DMS79 (cell line): Measurements from ENCODE around the gene GJC2.

Experiments used
- DNase-seq: peaks from one replicate; lab custom pipeline; 2025; lab: John Stamatoyannopoulos, UW

GJC2 gene

GRCh38 chr1:228145463-228146416 lies 4.0 kb upstream of the GJC2 start:
- no peak for DNase-seq

- DNase-seq, result no peak
These were observed 3.1 kb upstream of the GJC2 start for GRCh38 chr1:228146417-228147150.

GRCh38 chr1:228147151-228147693 lies 2.5 kb upstream of the GJC2 start:
- no peak for DNase-seq

GRCh38 chr1:228147768-228148167 lies 2.0 kb upstream of the GJC2 start:
- no peak for DNase-seq

GRCh38 chr1:228148196-228148861 lies 1.4 kb upstream of the GJC2 start:
- no peak for DNase-seq

- no peak for DNase-seq
These were observed 760 bp upstream of the GJC2 start for GRCh38 chr1:228148935-228149405.

- no peak for DNase-seq
These were observed 360 bp downstream of the GJC2 start for GRCh38 chr1:228150120-228150460.

GRCh38 chr1:228150461-228151179 lies 890 bp downstream of the GJC2 start:
- DNase-seq, result no peak

GRCh38 chr1:228151180-228151925 lies 1.6 kb downstream of the GJC2 start:
- DNase-seq, result no peak

GRCh38 chr1:228152097-228152917 lies 2.6 kb downstream of the GJC2 start:
- DNase-seq, result no peak

GRCh38 chr1:228152918-228153258 lies 3.2 kb downstream of the GJC2 start:
- no peak for DNase-seq

- no peak for DNase-seq
These were observed 4.4 kb downstream of the GJC2 start for GRCh38 chr1:228154021-228154669.

- no peak for DNase-seq
These were observed 5.2 kb downstream of the GJC2 start for GRCh38 chr1:228154670-228155571.

GRCh38 chr1:228155596-228156514 lies 6.1 kb downstream of the GJC2 start:
- DNase-seq, result no peak

GRCh38 chr1:228156515-228156881 lies 6.8 kb downstream of the GJC2 start:
- DNase-seq, result no peak

- DNase-seq, result no peak
These were observed 7.4 kb downstream of the GJC2 start for GRCh38 chr1:228156941-228157728.

GRCh38 chr1:228157729-228158126 lies 8.0 kb downstream of the GJC2 start:
- no peak for DNase-seq
